Neural progenitor cell (in vitro differentiated cells): ENCODE results near the gene SNX10. TPM values are rescaled to one million over a fixed set of nuclear protein-coding genes. Genes with fewer than 3 reads are reported as not detected.

Source experiments
- DNase-seq: peaks from one replicate; pipeline ENCODE4 v3.0.0-alpha.2; 2016; ENCODE audit warnings: low spot score
- H2AFZ ChIP-seq: fragments of 200-600 bp; sonication (generic); replicated peaks from 2 replicates; pipeline ENCODE4 v1.6.1; 2016; ENCODE audit warnings: antibody characterized with exemption
- H3F3A ChIP-seq: fragments of 200-600 bp; sonication (generic); 2 replicates; pipeline ENCODE4 v1.6.1; 2016; ENCODE audit warnings: antibody characterized with exemption, low read depth
- H3K27ac ChIP-seq: fragments of 200-600 bp; sonication (generic); 2 replicates; pipeline ENCODE4 v1.5.1; 2016; ENCODE audit warnings: mild to moderate bottlenecking
- H3K27me3 ChIP-seq: fragments of 200-600 bp; sonication (generic); 2 replicates; pipeline ENCODE4 v1.6.1; 2016; ENCODE audit warnings: mild to moderate bottlenecking, moderate library complexity
- H3K36me3 ChIP-seq: fragments of 200-600 bp; sonication (generic); 2 replicates; pipeline ENCODE4 v1.5.1; 2016
- H3K4me1 ChIP-seq: fragments of 200-600 bp; sonication (generic); 2 replicates; pipeline ENCODE4 v1.6.1; 2016; ENCODE audit warnings: mixed run types
- H3K4me2 ChIP-seq: fragments of 200-600 bp; sonication (generic); 2 replicates; pipeline ENCODE4 v1.6.1; 2016
- H3K4me3 ChIP-seq: fragments of 200-600 bp; sonication (generic); 2 replicates; pipeline ENCODE4 v1.5.1; 2016
- H3K79me2 ChIP-seq: fragments of 200-600 bp; sonication (generic); 2 replicates; pipeline ENCODE4 v1.6.1; 2016; ENCODE audit warnings: low read depth
- H3K9ac ChIP-seq: fragments of 200-600 bp; sonication (generic); 2 replicates; pipeline ENCODE4 v1.6.1; 2016
- H3K9me3 ChIP-seq: fragments of 200-600 bp; sonication (generic); 2 replicates; pipeline ENCODE4 v1.5.1; 2016; ENCODE audit warnings: low read depth
- H4K20me1 ChIP-seq: fragments of 200-600 bp; sonication (generic); 2 replicates; pipeline ENCODE4 v1.6.1; 2016; ENCODE audit warnings: low read depth
- H3K27ac Mint-ChIP-seq: 3 replicates; pipeline ENCODE4 v1.8.0; 2021; ENCODE audit warnings: mixed read lengths
- H3K27me3 Mint-ChIP-seq: 2 replicates; pipeline ENCODE4 v1.8.0; 2022; ENCODE audit warnings: low read depth, mild to moderate bottlenecking, inconsistent platforms, moderate library complexity, mixed read lengths; ENCODE audit not compliant: insufficient read depth
- H3K36me3 Mint-ChIP-seq: 3 replicates; pipeline ENCODE4 v1.8.0; 2021; ENCODE audit warnings: mixed read lengths
- H3K4me1 Mint-ChIP-seq: 3 replicates; pipeline ENCODE4 v1.8.0; 2021; ENCODE audit warnings: mixed read lengths
- H3K4me3 Mint-ChIP-seq: 3 replicates; pipeline ENCODE4 v1.8.0; 2021; ENCODE audit warnings: mild to moderate bottlenecking, moderate library complexity, mixed read lengths
- H3K9me3 Mint-ChIP-seq: 3 replicates; pipeline ENCODE4 v1.8.0; 2020; ENCODE audit warnings: mixed read lengths
- CTCF ChIP-seq: fragments of 200-600 bp; sonication (generic); IDR thresholded peaks from 2 replicates; pipeline ENCODE4 v1.5.1; 2017; ENCODE audit warnings: antibody characterized with exemption, mild to moderate bottlenecking
- EZH2 ChIP-seq: fragments of 200-600 bp; sonication (generic); IDR thresholded peaks from 2 replicates; pipeline ENCODE4 v1.6.1; 2017; ENCODE audit warnings: antibody characterized with exemption, mild to moderate bottlenecking, moderate library complexity
- EZH2phosphoT487 ChIP-seq: fragments of 200-600 bp; sonication (generic); IDR thresholded peaks from 2 replicates; pipeline ENCODE4 v1.6.1; 2017; ENCODE audit warnings: antibody characterized with exemption
- total RNA-seq: library from RNA; depleted of rRNA; stranded (reverse); fragments of >200 nt; gene quantifications from 2 replicates; pipeline ENCODE4 v1.2.3, GENCODE V29; 2015; ENCODE audit warnings: low replicate concordance

Gene SNX10
- total RNA-seq, 1 donor from 2014 or later, result 29.6 TPM

- no peak overlapping the region for H3K27ac ChIP-seq
- no peak overlapping the region for H3K4me3 Mint-ChIP-seq
- TF ChIP-seq EZH2phosphoT487 (no peak), CTCF (no peak), EZH2 (no peak)
- H3K4me2 ChIP-seq, result no peak overlapping the region
- no peak overlapping the region for H3K4me3 ChIP-seq
- H4K20me1 ChIP-seq, result no peaks in the 10 kb centered on the region
- H3K27me3 ChIP-seq, result no peaks in the 10 kb centered on the region
- H3K9ac ChIP-seq, result no peak overlapping the region
- H3F3A ChIP-seq, result peaks cover 25% of the 10 kb centered on the region
- peaks cover 4% of the 10 kb centered on the region for H3K9me3 Mint-ChIP-seq
- no peaks in the 10 kb centered on the region for H3K36me3 Mint-ChIP-seq
- H2AFZ ChIP-seq, result no peak overlapping the region
- peaks cover 29% of the 10 kb centered on the region for H3K4me1 ChIP-seq
- no peaks in the 10 kb centered on the region for H3K79me2 ChIP-seq
- DNase-seq, result no peak
- no peak overlapping the region for H3K27ac Mint-ChIP-seq
- peaks cover 36% of the 10 kb centered on the region for H3K4me1 Mint-ChIP-seq
- no peaks in the 10 kb centered on the region for H3K9me3 ChIP-seq
- peaks cover 5% of the 10 kb centered on the region for H3K27me3 Mint-ChIP-seq
- no peaks in the 10 kb centered on the region for H3K36me3 ChIP-seq
These were observed 126.3 kb downstream of the SNX10 start for GRCh38 chr7:26417911-26418413.

- Mint-ChIP-seq H3K4me1 (peaks cover 38% of the 10 kb centered on the region), H3K27me3 (peaks cover 10% of the 10 kb centered on the region), H3K9me3 (peaks cover 6% of the 10 kb centered on the region), H3K4me3 (no peak overlapping the region), H3K27ac (peak overlapping the region; percentile 19), H3K36me3 (peaks cover 5% of the 10 kb centered on the region)
- Histone ChIP-seq H3K27me3 (no peaks in the 10 kb centered on the region), H3F3A (peaks cover 25% of the 10 kb centered on the region), H2AFZ (no peak overlapping the region), H4K20me1 (no peaks in the 10 kb centered on the region), H3K9me3 (no peaks in the 10 kb centered on the region), H3K79me2 (no peaks in the 10 kb centered on the region), H3K4me2 (no peak overlapping the region), H3K27ac (no peak overlapping the region), H3K36me3 (no peaks in the 10 kb centered on the region), H3K4me1 (peaks cover 29% of the 10 kb centered on the region), H3K9ac (no peak overlapping the region), H3K4me3 (no peak overlapping the region)
- no peak for TF ChIP-seq EZH2
- TF ChIP-seq EZH2phosphoT487, result no peak
- TF ChIP-seq CTCF, result no peak
- no peak for DNase-seq
These were observed 127.5 kb downstream of the SNX10 start for GRCh38 chr7:26419198-26419597.

- H3K36me3 ChIP-seq, result no peaks in the 10 kb centered on the region
- H3K27ac ChIP-seq, result peak overlapping the region; percentile 61
- no peaks in the 10 kb centered on the region for H3K27me3 ChIP-seq
- H3K4me3 Mint-ChIP-seq, result peak overlapping the region; percentile 40
- peaks cover 13% of the 10 kb centered on the region for H3K27me3 Mint-ChIP-seq
- peaks cover 5% of the 10 kb centered on the region for H3K36me3 Mint-ChIP-seq
- TF ChIP-seq EZH2, result no peak
- no peak for TF ChIP-seq CTCF
- TF ChIP-seq EZH2phosphoT487, result no peak
- no peaks in the 10 kb centered on the region for H4K20me1 ChIP-seq
- H3F3A ChIP-seq, result peaks cover 25% of the 10 kb centered on the region
- peak overlapping the region; percentile 63 for H3K4me2 ChIP-seq
- no peak overlapping the region for H2AFZ ChIP-seq
- peaks cover 6% of the 10 kb centered on the region for H3K9me3 Mint-ChIP-seq
- peaks cover 29% of the 10 kb centered on the region for H3K4me1 ChIP-seq
- peaks cover 38% of the 10 kb centered on the region for H3K4me1 Mint-ChIP-seq
- H3K4me3 ChIP-seq, result peak overlapping the region; percentile 18
- peak overlapping the region; percentile 28 for H3K27ac Mint-ChIP-seq
- DNase-seq, result peak; percentile 63
- no peaks in the 10 kb centered on the region for H3K79me2 ChIP-seq
- no peaks in the 10 kb centered on the region for H3K9me3 ChIP-seq
- no peak overlapping the region for H3K9ac ChIP-seq
These were observed 128.9 kb downstream of the SNX10 start for GRCh38 chr7:26420422-26421019.
